Activated CD4-positive, alpha-beta T cell treated with anti-CD3 and anti-CD28 coated beads, Interleukin-10, Interleukin-2, amounts not matched to agents 100 ng/mL and 50 ng/mL, durations not matched to agents 16 hours and 8 hours (primary cell): ENCODE measurements around the gene TM4SF5.

ENCODE experiments used
- DNase-seq: peaks from one replicate; pipeline ENCODE4 v3.0.0-alpha.2; 2020

Gene TM4SF5, protein sequence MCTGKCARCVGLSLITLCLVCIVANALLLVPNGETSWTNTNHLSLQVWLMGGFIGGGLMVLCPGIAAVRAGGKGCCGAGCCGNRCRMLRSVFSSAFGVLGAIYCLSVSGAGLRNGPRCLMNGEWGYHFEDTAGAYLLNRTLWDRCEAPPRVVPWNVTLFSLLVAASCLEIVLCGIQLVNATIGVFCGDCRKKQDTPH

DNA sequence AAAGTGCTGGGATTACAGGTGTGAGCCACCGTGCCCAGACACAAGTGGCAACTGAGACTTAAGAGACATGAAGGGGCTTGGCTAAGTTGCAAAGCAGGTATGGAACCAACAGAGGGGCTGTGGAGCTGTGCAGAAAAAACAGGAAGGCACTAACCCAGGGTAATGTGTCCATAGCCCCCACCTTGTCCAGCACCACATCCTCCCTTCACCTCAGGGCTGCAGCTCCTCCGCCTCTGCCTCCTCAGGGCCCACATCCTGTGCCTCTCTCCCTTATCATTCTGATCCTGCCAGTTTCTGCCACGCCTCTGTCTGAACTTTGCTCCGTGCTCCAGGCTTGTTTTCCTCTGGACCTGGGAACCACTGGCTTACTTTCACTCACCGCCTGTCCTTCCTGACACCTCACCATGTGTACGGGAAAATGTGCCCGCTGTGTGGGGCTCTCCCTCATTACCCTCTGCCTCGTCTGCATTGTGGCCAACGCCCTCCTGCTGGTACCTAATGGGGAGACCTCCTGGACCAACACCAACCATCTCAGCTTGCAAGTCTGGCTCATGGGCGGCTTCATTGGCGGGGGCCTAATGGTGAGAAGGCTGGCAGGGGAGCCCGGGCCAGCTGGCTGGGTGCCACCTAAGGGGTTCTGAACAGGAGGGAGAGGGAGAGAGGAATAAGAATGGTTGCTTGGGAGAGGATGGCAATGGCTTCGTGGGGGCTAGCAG lies at the start of gene TM4SF5:
TSS of gene TM4SF5 (plus strand) at position 368 of the 716 bp plus-strand sequence. CDS start at position 405, 37 bp downstream.
- DNase-seq: peak; percentile 15

DNA sequence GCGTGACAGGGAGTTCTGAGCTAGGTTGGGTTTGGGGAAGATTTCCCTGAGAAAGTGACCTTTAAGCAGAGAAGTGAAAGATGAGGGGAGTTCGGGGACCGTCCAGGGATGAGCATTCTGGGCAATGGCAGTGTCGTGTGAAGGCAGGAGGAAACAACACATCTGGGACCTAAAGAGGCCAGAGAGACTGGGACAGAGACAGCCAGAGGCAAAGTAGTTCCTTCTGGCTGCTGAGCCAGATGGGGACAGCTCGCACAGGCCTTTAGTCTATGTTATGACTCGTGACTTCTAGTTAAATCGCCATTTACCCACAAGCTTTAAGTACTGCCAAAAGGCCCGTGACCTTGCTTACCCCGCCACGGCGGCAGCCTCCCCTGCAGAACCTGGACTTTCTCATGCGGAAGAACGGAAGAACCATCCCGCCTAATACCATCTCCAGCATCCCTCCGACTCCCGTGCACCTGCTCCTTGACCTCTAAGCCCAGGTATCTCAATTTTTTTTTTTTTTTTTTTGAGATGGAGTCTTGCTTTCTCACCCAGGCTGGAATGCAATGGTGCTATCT lies 48.9 kb upstream of the TM4SF5 start:
- no peak for DNase-seq

DNA sequence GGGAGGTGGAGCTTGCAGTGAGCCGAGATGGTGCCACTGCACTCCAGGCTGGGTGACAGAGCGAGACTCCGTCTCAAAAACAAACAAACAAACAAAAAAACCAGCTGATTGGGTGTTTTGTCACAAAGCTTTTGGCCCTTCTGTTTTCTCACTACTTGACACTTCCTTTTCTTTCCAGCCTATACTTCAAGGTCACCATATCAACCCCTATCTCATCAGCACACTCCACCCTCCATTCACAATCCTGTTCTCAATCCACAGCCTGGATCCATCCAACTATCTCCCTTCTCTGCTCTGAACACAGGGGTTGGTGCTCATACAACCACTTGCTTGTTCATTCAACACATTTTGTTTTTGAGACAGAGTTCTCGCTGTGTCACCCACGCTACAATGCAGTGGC lies 47.0 kb upstream of the TM4SF5 start:
- no peak for DNase-seq

- no peak for DNase-seq
These were observed 45.9 kb upstream of the TM4SF5 start for GRCh38 chr17:4725646-4726310.

DNA sequence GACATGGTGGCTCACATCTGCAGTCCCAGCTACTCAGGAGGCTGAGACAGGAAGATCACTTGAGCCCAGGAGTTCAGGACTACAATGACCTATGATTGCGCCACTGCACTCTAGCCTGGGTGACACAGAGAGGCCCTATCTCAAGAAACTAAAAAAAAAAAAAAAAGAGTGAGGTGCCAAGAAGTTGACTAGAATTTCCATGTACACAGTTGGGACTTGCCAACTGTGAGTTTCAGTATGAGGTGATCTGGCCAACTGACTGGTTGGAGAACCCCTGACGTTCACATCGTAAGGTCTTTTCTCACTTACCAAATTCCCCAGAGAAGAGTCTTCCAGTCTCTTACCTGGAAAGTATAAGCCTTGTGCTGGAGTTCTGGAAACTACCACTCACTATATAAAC lies 43.6 kb upstream of the TM4SF5 start:
- peak; percentile 82 for DNase-seq

DNA sequence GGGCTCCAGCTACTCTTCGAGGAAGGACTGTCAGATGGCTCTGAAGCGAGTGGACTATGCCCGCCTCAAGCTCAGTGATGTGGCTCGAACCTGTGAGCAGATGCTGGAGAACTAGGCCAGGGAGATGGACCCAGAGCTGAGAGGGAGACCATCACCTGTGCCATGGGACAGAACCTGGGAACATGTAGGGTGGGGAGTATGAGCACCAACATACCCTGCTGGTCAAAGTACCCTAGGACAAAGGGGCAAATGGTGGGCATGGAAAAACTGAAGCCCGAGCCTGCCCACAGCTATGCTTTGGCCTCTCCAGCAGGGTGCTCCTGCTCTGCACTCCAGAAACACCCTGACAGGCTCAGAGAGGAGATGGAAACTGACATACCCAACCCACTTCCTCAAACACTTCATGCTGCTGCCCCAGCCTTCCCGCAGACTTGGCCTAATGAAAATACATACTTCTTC lies 38.6 kb upstream of the TM4SF5 start:
- peak; percentile 45 for DNase-seq

DNA sequence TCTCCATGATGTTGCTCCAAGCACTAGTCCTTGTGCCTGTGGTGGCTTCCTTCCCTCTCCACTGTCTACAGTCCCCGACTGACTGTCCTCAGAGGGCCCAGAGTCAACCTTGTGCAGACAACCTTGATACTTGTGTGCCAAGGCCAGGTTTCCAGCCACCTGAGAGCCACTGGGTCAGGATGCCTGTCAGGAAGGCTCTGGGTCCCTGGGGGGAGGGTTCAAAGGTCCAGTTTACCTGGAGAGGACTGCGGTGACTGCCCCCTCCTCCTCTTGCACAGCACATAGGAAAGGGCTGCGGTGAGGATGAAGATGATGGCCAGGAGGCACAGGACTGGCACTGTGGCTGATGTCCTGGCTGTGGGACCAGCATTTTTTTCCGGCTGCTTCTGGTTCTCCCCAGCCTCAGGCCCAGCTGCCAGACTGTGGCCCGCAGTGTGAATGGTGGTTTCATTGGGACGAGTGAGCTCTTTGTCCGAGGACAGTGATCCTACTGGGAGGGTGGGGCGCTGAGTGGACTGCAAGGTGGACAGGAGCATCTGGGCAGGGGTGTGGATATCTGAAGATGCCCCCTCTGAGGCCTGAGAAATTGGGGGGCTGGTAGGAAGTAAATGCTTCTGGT lies 36.7 kb upstream of the TM4SF5 start:
- DNase-seq: no peak

GRCh38 chr17:4735876-4736651 lies 35.6 kb upstream of the TM4SF5 start:
- DNase-seq: no peak

DNA sequence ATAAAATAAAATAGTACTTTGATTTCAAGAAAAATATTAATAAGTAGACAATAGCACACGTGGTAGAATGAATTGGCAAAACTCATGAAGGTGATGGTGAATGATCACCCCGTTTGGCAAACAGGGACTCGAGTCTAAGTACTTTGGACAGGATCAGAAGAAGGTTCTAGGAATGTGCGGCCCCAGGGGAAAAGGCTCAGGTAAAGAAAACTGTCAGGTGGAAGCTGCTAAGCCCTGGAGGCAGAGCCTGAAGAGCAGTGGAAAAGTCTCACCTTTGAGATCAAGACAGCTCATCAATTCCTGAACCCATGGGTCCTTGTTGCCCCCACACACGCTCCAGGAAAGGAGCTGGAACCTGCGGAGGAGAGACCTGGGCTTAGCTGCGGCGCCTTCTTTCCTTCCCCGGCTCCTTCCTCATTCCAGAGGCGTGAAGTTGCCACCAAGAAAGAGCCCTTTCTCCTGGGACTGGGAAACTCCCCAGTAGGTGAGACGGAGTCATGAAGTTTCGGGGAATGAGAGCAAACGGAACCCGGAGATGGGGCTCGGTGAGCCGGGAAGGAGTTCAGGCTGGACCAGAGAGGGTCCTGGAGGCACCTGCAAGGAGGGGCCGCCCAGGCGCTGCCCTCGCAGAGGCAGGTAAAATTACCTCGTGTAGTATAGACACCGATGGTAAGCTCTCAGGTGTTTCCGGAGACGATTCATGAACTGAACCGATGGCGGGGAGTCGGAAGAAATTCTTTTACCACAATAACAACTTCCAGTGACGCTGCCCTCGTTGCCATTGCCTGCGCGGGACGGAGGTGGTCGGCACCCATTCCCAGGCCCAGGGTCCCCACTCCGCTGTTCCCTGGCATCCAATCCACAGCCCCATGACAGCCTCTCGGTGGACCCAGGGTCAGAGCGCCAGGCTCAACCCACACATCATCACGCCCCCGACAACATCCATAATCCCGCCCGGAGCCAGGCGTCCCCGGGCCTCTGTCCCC lies 33.3 kb upstream of the TM4SF5 start:
- DNase-seq: no peak

DNA sequence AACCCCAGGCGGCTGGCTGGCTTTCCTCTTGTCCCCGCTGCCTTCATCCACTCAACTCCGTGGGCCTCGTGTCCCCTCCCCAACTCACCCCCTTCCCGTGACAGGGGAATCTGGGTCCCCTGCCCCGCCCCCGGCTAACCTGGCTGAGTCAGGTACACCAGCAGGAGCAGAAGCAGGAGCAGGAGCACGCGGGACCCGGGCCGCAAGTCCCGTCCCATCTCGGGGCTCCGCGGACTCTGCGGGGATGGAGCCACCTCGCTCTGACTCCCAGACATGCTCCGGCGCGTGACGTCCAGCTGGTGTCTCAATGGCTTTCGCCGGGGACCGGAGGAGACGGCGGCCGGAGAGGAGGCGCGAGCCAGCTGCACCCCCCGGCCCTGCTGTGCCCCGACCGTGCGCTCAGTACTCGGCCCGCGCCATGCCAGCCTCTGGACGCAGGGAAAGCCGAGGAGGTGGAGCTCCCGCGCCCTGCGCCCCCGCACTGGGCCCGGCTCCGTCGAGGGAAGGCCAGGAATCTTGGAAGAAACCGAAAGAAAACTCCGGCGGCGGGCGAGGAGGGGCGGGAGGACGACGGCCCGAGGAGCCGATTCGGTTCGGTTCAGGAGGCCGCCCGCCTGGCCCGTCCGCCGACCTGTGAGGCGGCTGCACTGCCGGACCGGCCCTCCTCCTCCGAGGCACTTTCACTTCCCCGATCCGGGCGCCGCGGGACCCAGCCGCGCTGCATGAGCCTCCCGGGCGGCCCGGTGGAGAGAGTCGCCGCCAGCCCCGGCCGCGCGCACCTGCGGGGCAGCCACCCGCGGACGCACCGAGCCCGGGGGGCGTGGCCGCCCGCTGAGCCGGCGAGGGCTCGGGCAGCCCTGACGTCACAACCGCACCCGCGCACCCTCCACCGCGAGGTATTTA lies 32.3 kb upstream of the TM4SF5 start, which contains the start of the genes CXCL16 and ZMYND15:
TSS of gene CXCL16 (minus strand) at position 807 of the 903 bp plus-strand sequence. CDS start at position 218, 589 bp downstream.
TSS of gene ZMYND15 (plus strand) at position 712 of the 903 bp plus-strand sequence. CDS start 716 bp downstream, outside the sequence.
- peak; percentile 34 for DNase-seq

- DNase-seq: no peak
These were observed 31.7 kb upstream of the TM4SF5 start for GRCh38 chr17:4740025-4740351.

DNA sequence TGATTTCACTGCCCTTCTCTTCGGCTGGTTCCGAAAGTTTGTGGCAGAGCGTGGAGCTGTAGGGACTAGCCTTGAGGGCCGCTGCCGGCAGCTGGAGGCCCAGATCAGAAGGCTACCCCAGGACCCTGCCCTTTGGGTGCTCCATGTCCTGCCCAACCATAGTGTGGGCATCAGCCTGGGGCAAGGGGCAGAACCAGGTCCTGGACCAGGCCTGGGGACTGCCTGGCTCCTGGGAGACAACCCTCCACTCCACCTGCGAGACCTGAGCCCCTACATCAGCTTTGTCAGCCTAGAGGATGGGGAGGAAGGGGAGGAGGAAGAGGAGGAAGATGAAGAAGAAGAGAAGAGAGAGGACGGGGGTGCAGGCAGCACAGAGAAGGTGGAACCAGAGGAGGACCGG lies 31.1 kb upstream of the TM4SF5 start:
- no peak for DNase-seq

DNA sequence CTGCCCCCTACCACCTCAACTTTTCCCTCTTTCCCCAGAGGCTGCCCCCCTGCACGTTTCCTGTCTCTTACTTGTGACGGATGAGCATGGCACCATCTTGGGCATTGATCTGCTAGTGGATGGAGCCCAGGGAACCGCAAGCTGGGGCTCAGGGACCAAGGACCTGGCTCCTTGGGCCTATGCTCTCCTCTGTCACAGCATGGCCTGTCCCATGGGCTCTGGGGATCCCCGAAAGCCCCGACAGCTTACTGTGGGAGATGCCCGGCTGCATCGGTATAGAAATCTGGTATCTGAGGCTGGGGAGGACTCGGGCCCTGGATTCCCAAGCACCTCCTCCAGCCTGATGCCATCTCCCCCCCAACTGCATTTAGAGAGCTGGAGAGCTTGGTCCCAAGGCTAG lies 30.1 kb upstream of the TM4SF5 start:
- DNase-seq: no peak

DNA sequence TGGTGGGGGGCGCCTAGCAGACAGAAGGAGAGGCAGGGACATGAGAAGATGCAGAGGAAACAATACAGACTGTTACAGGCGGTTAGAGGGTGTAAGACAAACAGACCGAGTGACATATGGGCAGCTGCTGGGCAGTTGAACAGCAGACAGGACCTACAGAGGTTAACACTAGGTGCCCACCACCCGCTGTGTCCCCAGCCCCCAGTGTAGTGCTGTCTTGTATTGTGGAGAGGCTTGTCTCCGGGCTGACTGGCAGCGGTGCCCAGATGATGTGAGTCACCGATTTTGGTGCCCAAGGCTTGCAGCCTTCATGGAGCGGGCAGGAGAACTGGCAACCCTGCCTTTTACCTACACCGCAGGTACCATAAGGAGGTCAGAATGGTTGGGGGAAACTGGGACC lies 29.6 kb upstream of the TM4SF5 start:
- DNase-seq: no peak

- DNase-seq: no peak
These were observed 29.1 kb upstream of the TM4SF5 start for GRCh38 chr17:4742629-4743028.

DNA sequence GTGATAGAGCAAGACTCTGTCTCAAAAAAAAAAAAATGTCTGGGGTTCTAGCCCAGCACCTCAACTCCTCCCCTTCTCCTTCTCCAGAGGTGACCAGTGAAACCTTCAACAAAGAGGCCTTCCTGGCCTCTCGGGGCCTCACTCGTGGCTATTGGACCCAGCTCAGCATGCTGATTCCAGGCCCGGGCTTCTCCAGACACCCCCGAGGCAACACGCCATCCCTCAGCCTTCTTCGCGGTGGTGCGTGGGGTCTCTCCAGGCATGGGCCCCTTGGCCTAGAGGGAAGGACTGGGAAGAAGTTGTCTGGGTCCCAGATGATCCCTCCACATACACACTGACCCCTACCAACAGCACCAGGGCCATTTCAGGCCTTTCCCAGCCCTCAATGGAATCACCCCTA lies 28.5 kb upstream of the TM4SF5 start:
- DNase-seq: no peak

DNA sequence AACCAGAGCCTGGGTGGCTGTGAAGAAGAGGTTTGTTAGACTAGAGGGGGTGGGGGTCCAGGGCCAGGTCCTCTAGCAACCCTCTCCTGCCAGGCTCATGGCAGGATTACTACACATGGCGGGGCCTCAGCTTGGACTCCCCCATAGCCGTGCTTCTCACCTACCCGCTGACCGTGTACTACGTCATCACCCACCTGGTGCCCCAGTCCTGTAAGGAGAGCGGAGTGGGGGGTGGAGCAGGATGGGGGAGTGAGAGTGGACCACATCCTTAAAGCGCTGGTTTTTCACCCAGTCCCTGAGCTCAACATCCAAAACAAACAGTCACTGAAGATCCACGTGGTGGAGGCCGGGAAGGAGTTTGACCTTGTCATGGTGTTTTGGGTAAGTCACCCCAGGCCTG lies 27.8 kb upstream of the TM4SF5 start:
- DNase-seq: no peak

DNA sequence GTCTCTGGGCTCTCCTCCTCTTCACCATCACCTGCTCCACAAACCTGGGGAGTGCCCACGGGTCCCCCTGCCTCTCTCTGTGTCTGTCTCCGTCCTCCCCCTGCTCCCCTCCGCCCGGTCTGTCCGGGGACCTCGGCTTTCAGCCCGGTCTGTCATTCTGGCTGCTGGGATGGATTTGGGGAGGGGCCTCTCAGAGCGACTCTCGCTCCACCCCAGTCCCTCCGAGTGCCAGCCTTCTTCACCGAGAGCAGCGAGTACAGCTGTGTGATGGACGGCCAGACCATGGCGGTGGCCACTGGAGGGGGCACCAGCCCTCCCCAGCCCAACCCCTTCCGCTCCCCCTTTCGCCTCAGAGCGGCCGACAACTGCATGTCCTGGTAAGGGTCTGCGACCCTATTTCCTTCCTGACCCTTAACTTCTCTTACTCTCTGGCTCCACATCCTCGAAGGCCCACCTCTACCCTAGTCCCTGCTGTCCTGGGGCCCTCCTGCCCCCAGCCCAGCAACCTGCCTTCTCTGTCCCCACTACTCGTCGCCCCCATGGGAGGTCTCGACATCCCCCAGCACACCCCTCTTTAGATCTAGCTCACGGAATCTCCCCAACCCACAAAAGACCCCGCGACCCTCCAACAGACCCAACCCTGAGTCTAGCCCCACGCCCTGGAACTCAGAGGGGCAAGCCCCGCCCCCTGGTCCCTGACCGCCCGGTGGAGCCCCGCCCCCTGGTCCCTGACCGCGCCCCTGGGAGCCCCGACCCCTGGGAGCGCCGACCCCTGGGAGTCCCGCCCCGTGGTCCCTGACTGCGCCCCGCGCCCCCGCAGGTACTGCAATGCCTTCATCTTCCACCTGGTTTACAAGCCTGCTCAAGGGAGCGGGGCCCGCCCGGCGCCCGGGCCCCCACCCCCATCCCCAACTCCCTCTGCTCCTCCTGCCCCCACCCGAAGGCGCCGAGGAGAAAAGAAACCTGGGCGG lies 26.4 kb upstream of the TM4SF5 start:
- DNase-seq: no peak

DNA sequence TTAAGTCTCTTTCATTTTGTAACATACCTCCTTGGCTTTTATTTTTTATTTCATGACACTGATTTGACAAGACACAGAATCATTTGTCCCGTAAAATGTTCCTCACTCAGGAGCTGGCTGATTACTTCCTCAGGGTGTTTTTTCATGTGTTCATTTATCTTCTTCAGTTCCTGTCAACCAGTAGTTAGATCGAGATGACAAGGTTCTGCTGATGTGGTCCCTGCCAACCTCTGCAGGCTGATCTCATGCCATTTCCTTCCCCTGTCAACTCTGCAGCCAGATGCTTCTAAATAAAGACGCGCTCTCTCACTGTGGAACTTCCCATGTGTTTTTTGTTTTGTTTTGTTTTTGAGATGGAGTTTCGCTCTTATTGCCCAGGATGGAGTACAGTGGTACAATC lies 23.8 kb upstream of the TM4SF5 start:
- DNase-seq: peak; percentile 68
